DMS53 (cell line): ENCODE results near the gene WRAP73.
A peak's percentile ranks its signal among the peaks of the same experiment; 100 is the strongest.

ENCODE experiments used
- DNase-seq: peaks from one replicate; lab custom pipeline; 2025; lab: John Stamatoyannopoulos, UW

WRAP73 gene

GRCh38 chr1:3681898-3682806, 32.2 kb upstream of the WRAP73 start:
- DNase-seq: no peak

- DNase-seq: no peak
Measured at GRCh38 chr1:3681231-3681897, 31.5 kb upstream of the WRAP73 start.

GRCh38 chr1:3680488-3681230, 30.8 kb upstream of the WRAP73 start:
- no peak for DNase-seq

GRCh38 chr1:3679799-3680453, 30.0 kb upstream of the WRAP73 start:
- DNase-seq: no peak

- DNase-seq: no peak
Measured at GRCh38 chr1:3679098-3679555, 29.2 kb upstream of the WRAP73 start.

- DNase-seq: no peak
Measured at GRCh38 chr1:3678361-3679097, 28.6 kb upstream of the WRAP73 start.

GRCh38 chr1:3677484-3677883, 27.6 kb upstream of the WRAP73 start:
- DNase-seq: no peak

GRCh38 chr1:3676581-3677470, 26.9 kb upstream of the WRAP73 start:
- DNase-seq: no peak

GRCh38 chr1:3675436-3675835, 25.5 kb upstream of the WRAP73 start:
- no peak for DNase-seq

- DNase-seq: no peak
Measured at GRCh38 chr1:3674100-3675094, 24.5 kb upstream of the WRAP73 start.

GRCh38 chr1:3673381-3674099, 23.6 kb upstream of the WRAP73 start:
- no peak for DNase-seq

GRCh38 chr1:3672971-3673361, 23.1 kb upstream of the WRAP73 start:
- no peak for DNase-seq

- no peak for DNase-seq
Measured at GRCh38 chr1:3672231-3672970, 22.5 kb upstream of the WRAP73 start.

- no peak for DNase-seq
Measured at GRCh38 chr1:3671371-3672180, 21.7 kb upstream of the WRAP73 start.

GRCh38 chr1:3670823-3671265, 20.9 kb upstream of the WRAP73 start:
- DNase-seq: no peak

GRCh38 chr1:3669971-3670431, 20.1 kb upstream of the WRAP73 start:
- DNase-seq: no peak

GRCh38 chr1:3669421-3669821, 19.5 kb upstream of the WRAP73 start:
- peak; percentile 26 for DNase-seq
